ENCODE results near the gene MRPL49.

DNA sequence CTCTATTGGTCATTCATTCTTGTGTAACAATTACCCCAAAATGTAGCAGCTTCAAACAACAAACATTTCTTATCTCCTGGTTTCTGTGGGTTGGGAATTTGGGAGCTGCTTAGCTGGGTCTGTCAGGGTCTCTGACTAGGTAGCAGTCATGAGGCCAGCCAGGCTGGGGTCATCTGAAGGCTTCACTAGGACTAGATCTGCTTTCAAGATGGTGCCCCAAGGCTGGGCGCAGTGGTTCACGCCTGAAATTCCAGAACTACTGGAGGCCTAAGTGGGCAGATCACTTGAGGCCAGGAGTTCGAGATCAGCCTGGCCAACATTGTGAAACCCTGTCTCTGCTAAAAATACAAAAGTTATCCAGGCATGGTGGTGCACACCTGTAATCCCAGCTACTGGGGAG is 34.8 kb downstream of the MRPL49 start:
- TF ChIP-seq, protein P1, sequence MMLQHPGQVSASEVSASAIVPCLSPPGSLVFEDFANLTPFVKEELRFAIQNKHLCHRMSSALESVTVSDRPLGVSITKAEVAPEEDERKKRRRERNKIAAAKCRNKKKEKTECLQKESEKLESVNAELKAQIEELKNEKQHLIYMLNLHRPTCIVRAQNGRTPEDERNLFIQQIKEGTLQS (CRISPR knock-in tag; conservative IDR thresholded peaks at IDR 0.05) = no peak
- TF ChIP-seq CTCF (IDR thresholded peaks at IDR 0.05) (no peak), ARID4B (CRISPR knock-in tag; IDR thresholded peaks at IDR 0.05; ENCODE audit: borderline replicate concordance) (no peak), ZNF512 (CRISPR knock-in tag; IDR thresholded peaks at IDR 0.05; ENCODE audit: borderline replicate concordance) (no peak), CREB1 (CRISPR knock-in tag; IDR thresholded peaks at IDR 0.05) (no peak)
- TF ChIP-seq, protein P2, sequence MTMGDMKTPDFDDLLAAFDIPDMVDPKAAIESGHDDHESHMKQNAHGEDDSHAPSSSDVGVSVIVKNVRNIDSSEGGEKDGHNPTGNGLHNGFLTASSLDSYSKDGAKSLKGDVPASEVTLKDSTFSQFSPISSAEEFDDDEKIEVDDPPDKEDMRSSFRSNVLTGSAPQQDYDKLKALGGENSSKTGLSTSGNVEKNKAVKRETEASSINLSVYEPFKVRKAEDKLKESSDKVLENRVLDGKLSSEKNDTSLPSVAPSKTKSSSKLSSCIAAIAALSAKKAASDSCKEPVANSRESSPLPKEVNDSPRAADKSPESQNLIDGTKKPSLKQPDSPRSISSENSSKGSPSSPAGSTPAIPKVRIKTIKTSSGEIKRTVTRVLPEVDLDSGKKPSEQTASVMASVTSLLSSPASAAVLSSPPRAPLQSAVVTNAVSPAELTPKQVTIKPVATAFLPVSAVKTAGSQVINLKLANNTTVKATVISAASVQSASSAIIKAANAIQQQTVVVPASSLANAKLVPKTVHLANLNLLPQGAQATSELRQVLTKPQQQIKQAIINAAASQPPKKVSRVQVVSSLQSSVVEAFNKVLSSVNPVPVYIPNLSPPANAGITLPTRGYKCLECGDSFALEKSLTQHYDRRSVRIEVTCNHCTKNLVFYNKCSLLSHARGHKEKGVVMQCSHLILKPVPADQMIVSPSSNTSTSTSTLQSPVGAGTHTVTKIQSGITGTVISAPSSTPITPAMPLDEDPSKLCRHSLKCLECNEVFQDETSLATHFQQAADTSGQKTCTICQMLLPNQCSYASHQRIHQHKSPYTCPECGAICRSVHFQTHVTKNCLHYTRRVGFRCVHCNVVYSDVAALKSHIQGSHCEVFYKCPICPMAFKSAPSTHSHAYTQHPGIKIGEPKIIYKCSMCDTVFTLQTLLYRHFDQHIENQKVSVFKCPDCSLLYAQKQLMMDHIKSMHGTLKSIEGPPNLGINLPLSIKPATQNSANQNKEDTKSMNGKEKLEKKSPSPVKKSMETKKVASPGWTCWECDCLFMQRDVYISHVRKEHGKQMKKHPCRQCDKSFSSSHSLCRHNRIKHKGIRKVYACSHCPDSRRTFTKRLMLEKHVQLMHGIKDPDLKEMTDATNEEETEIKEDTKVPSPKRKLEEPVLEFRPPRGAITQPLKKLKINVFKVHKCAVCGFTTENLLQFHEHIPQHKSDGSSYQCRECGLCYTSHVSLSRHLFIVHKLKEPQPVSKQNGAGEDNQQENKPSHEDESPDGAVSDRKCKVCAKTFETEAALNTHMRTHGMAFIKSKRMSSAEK (CRISPR knock-in tag; IDR thresholded peaks at IDR 0.05; ENCODE audit: borderline replicate concordance) = no peak
- TF ChIP-seq, protein P3, sequence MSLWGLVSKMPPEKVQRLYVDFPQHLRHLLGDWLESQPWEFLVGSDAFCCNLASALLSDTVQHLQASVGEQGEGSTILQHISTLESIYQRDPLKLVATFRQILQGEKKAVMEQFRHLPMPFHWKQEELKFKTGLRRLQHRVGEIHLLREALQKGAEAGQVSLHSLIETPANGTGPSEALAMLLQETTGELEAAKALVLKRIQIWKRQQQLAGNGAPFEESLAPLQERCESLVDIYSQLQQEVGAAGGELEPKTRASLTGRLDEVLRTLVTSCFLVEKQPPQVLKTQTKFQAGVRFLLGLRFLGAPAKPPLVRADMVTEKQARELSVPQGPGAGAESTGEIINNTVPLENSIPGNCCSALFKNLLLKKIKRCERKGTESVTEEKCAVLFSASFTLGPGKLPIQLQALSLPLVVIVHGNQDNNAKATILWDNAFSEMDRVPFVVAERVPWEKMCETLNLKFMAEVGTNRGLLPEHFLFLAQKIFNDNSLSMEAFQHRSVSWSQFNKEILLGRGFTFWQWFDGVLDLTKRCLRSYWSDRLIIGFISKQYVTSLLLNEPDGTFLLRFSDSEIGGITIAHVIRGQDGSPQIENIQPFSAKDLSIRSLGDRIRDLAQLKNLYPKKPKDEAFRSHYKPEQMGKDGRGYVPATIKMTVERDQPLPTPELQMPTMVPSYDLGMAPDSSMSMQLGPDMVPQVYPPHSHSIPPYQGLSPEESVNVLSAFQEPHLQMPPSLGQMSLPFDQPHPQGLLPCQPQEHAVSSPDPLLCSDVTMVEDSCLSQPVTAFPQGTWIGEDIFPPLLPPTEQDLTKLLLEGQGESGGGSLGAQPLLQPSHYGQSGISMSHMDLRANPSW (CRISPR knock-in tag; conservative IDR thresholded peaks at IDR 0.05; ENCODE audit: low read depth) = no peak
- TF ChIP-seq, protein P4, sequence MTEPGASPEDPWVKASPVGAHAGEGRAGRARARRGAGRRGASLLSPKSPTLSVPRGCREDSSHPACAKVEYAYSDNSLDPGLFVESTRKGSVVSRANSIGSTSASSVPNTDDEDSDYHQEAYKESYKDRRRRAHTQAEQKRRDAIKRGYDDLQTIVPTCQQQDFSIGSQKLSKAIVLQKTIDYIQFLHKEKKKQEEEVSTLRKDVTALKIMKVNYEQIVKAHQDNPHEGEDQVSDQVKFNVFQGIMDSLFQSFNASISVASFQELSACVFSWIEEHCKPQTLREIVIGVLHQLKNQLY (CRISPR knock-in tag; IDR thresholded peaks at IDR 0.05) = no peak
- TF ChIP-seq, protein P5, sequence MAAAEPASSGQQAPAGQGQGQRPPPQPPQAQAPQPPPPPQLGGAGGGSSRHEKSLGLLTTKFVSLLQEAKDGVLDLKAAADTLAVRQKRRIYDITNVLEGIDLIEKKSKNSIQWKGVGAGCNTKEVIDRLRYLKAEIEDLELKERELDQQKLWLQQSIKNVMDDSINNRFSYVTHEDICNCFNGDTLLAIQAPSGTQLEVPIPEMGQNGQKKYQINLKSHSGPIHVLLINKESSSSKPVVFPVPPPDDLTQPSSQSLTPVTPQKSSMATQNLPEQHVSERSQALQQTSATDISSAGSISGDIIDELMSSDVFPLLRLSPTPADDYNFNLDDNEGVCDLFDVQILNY (CRISPR knock-in tag; IDR thresholded peaks at IDR 0.05) = no peak
- TF ChIP-seq, protein P6, sequence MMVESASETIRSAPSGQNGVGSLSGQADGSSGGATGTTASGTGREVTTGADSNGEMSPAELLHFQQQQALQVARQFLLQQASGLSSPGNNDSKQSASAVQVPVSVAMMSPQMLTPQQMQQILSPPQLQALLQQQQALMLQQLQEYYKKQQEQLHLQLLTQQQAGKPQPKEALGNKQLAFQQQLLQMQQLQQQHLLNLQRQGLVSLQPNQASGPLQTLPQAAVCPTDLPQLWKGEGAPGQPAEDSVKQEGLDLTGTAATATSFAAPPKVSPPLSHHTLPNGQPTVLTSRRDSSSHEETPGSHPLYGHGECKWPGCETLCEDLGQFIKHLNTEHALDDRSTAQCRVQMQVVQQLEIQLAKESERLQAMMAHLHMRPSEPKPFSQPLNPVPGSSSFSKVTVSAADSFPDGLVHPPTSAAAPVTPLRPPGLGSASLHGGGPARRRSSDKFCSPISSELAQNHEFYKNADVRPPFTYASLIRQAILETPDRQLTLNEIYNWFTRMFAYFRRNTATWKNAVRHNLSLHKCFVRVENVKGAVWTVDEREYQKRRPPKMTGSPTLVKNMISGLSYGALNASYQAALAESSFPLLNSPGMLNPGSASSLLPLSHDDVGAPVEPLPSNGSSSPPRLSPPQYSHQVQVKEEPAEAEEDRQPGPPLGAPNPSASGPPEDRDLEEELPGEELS (CRISPR knock-in tag; IDR thresholded peaks at IDR 0.05) = no peak

All from WTC11 (cell line).